Retinal pigment epithelial cell (primary cell): ENCODE measurements around the gene ZNF469.

Experiments used
- DNase-seq: peaks from one replicate; pipeline ENCODE4 v3.0.0-alpha.2; 2010; ENCODE audit warnings: low read depth
- H3K4me3 ChIP-seq: 2 replicates; pipeline ENCODE4 v1.5.1; 2011; ENCODE audit warnings: mild to moderate bottlenecking, low read length, control low read depth, moderate library complexity
- CTCF ChIP-seq: conservative IDR thresholded peaks from 2 replicates; pipeline ENCODE4 v1.5.1; 2011; ENCODE audit warnings: low read depth, low read length, control low read depth, inconsistent platforms

Gene ZNF469

GRCh38 chr16:88352261-88353200, 30.2 kb upstream of the ZNF469 start:
- DNase-seq: no peak
- TF ChIP-seq CTCF: no peak
- H3K4me3 ChIP-seq: no peak overlapping the region

- no peak for DNase-seq
- no peak overlapping the region for H3K4me3 ChIP-seq
- no peak for TF ChIP-seq CTCF
These were observed 29.5 kb upstream of the ZNF469 start for GRCh38 chr16:88353232-88353631.

GRCh38 chr16:88353691-88354090, 29.1 kb upstream of the ZNF469 start:
- no peak overlapping the region for H3K4me3 ChIP-seq
- no peak for TF ChIP-seq CTCF
- no peak for DNase-seq

- H3K4me3 ChIP-seq: no peak overlapping the region
- no peak for DNase-seq
- no peak for TF ChIP-seq CTCF
These were observed 28.3 kb upstream of the ZNF469 start for GRCh38 chr16:88354229-88355092.

- DNase-seq: no peak
- TF ChIP-seq CTCF: no peak
- H3K4me3 ChIP-seq: no peak overlapping the region
These were observed 27.7 kb upstream of the ZNF469 start for GRCh38 chr16:88355093-88355388.

GRCh38 chr16:88355389-88356123, 27.2 kb upstream of the ZNF469 start:
- no peak for TF ChIP-seq CTCF
- DNase-seq: no peak
- no peak overlapping the region for H3K4me3 ChIP-seq
